Embryonic facial prominence (tissue), 1 donor: ENCODE results near the gene ZNF446.
A peak's percentile ranks its signal among the peaks of the same experiment; 100 is the strongest.
"Not testable (repeated sequence)": the region's sequence is repeated elsewhere in the genome, so short reads cannot be mapped to it uniquely, and the experiment has no call there.

ENCODE experiments used
- DNase-seq: peaks from one replicate; pipeline ENCODE4 v3.0.0-alpha.2; 2016; ENCODE audit errors: extremely low spot score

ZNF446 gene

DNA sequence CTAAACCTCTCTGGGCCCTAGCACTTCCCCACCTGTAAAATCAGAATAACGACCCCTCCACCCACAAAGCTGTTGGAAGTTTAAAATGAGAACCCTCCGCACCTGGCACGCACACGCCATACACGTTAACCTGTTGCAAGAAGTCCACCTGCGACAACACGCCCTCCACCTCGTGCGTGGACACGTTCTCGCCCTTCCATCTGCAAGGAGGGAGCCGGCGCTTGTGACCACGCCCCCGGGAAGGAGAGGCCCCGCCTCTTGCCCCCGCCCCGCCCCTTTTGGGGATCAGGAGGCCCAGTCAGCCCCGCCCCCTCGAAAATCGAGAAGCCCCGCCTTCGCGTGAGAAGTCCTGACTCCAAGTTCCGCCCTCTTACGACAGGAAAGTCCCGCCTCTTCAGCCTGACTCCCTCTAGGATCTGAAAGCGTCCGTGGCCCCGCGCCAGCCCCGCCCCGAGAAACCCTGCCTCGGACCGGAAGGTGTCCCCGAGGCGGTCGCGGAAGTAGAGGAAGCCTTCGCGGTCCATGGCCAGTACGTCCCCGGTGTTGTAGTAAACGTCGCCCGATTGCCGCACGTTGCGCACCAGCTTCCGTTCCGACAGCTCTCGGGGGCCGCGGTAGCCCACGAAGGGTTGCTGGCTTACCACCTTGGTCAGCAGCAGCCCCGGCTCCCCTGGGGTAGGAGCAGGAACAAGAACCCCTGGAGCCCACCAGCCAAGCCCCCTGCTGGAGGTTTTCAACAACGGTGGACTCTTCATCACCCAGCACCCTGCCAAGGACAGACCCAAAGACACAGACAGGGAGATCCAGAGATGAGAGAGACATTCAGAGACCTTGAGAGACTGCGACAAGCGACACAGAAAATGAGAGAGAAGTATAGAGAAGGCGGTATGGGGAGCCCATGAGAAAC, 23.1 kb downstream of the ZNF446 start:
- DNase-seq: peak; percentile 92

- DNase-seq: no peak
Observed at GRCh38 chr19:58500242-58500641, 24.1 kb downstream of the ZNF446 start.

DNA sequence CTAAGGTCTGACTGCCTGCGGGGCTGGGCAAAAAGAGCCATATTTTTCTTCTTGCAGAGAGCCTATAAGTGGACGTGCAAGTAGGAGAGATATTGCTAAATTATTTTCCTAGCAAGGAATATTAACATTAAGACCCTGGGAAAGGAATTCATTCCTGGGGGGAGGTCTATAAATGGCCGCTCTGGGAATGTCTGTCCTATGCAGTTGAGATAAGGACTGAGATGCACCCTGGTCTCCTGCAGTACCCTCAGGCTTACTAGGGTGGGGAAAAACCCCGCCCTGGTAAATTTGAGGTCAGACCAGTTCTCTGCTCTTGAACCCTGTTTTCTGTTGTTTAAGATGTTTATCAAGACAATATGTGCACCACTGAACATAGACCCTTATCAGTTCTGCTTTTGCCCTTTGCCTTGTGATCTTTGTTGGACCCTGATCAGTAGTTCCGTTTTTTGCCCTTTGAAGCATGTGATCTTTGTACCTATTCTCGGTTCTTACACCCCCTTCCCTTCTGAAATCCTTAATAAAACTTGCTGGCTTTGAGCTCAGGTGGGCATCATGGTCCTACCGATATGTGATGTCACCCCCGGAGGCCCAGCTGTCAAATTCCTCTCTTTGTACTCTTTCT, 31.6 kb downstream of the ZNF446 start:
- not testable (repeated sequence) for DNase-seq

DNA sequence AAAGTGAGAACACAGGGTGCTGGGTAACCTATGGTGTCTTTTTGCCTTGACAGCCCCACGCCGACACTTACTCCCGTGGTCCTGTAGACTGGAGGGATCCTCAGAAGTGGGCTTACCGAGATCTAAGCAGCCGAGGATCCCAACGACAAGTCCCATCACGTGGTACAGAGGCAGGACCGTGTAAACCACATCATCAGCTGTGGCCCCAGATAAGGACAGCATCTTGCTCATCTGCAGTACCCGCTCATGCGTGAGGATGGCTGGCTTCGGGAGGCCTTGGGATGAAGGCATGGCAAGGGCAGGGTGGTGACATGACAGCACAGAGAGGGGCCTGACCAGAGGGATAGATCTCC, 33.6 kb downstream of the ZNF446 start:
- no peak for DNase-seq

DNA sequence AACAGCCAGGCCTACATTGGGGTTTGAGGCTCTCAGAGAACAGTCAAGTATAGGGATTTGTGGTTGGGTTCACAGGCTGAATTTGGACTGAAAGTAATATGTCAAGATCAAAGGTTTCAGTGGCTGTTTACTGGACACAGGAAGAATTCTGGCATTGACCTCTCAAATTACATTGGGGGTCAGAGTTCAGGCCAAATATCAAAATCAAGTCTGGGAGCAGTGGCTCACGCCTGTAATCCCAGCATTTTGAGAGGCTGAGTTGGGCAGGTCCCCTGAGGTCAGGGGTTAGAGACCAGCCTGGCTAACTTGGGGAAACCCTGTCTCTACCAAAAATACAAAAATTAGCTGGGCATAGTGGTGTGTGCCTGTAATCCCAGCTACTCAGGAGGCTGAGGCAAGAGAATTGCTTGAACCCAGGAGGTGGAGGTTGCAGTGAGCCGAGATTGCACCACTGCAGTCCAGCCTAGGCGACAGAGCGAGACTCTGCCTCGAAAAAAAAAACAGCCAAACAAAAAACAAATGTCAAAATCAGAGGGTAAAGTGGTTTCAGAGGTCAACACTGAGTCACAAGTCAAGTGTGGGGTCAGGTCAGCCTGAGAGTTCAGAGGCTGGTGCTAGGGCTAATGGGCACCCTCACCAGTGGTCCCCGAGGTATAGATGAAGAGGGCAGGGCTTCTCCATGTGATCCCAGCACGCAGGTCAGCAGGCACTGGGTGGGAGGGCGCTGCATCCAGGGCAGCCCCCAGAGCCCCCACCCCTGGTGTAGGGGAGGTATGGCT, 34.1 kb downstream of the ZNF446 start:
- DNase-seq: no peak

DNA sequence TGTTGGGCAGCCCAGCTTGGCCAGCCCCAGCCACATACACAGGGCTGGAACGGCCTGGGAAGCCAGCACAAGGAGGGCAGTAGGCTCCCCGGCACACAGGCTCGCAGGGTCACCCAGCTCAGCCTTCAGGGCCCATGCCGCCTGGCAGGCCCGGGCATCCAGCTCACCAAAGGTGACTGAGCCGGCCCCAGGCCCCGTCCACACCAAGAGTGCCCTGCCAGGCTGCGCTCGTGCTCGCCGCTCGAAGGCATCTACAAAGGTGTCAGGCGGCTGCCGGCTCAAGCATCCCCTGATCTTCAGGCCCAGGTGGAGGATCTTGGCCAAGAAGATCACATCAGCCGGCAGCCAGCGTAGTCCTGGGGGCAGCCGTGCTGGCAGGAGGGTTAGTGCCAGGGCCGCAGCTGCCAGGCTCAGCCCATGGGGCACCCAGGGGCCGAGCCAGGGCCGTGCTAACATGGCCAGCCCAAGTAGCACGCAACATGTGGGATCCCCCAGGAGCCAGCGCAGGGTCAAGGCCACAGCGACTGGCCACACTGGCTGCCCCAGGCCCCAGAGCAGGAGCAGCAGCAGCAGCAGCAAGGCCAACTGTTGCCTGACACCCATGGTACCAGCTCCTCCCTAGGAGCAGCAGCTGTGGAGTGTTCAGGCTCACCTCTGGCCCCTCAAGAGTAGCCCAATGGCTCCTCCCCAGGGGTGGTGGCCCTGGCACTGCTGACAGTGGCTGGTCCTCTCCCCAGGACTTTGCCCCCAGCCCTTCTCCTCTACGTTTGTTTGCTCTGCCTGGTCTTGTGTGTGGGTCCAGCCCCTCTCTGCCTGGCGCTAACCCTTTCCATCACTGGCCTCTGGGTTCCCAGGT, 35.4 kb downstream of the ZNF446 start, which contains the start of gene SLC27A5:
Gene SLC27A5 (minus strand): TSS at position 640 of the 856 bp plus-strand sequence. CDS start 37 bp downstream, at position 603.
- no peak for DNase-seq

GRCh38 chr19:58513213-58513693, 37.1 kb downstream of the ZNF446 start:
- DNase-seq: no peak

DNA sequence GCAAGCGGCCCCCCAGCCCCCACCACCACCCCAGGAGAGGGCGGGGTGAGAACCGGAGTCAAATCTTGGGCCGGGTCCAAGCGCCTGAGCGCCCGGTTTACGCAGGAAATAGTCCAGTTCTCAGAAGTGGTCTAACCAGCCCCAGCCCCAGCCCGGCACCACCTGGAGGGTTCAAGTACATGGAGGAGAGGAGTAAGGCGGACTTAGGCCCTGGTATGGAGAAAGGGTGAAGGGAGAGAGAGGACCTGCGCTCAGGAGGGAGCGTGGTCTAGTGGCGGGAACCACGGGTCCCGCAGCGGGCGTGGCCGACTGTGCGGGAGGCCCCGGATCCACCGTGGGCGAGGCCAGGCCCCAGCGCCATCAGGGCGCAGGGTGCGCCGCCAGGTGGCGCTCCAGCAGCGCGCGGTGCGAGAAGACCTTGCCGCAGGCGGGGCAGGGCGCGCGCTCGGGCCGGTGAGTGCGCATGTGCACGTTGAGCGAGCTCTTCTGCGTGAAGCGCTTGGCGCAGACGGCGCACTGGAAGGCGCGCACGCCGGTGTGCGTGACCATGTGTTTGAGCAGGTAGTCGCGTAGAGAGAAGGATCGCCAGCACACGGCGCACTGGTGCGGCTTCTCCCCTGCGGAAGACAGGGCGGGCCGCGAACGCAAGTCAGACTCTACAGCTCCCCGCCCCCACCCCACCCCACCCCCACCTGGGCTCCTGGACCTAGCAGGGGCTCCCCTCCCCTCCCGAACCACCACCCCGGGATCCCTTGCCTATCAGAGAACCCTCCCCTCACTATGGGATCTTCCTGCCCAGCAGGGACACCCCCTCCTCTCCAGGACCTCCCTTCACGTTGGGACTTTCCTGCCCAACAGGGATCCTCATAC, 37.8 kb downstream of the ZNF446 start:
- peak; percentile 71 for DNase-seq

- no peak for DNase-seq
Observed at GRCh38 chr19:58514564-58515022, 38.4 kb downstream of the ZNF446 start.

DNA sequence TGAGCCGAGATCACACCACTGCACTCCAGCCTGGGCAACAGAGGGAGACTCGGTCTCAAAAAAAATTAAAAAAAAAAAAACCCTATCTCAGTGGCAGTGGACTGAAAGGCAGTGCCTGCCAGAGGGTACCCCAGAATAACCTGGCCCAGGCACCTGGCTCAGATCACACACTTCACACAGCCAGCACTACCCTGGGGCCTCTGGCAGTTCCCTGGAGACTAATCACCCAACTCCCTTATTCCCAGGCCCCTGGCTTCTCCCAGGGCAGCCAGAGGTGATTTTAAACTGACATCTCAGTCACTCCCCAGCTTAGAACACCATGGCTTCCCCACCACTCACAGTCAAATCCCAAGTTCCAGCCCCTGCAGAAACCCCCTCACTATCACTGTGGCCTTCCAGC, 39.1 kb downstream of the ZNF446 start:
- no peak for DNase-seq

GRCh38 chr19:58516246-58516836, 40.2 kb downstream of the ZNF446 start:
- DNase-seq: no peak

GRCh38 chr19:58516964-58517833, 41.0 kb downstream of the ZNF446 start:
- DNase-seq: no peak

DNA sequence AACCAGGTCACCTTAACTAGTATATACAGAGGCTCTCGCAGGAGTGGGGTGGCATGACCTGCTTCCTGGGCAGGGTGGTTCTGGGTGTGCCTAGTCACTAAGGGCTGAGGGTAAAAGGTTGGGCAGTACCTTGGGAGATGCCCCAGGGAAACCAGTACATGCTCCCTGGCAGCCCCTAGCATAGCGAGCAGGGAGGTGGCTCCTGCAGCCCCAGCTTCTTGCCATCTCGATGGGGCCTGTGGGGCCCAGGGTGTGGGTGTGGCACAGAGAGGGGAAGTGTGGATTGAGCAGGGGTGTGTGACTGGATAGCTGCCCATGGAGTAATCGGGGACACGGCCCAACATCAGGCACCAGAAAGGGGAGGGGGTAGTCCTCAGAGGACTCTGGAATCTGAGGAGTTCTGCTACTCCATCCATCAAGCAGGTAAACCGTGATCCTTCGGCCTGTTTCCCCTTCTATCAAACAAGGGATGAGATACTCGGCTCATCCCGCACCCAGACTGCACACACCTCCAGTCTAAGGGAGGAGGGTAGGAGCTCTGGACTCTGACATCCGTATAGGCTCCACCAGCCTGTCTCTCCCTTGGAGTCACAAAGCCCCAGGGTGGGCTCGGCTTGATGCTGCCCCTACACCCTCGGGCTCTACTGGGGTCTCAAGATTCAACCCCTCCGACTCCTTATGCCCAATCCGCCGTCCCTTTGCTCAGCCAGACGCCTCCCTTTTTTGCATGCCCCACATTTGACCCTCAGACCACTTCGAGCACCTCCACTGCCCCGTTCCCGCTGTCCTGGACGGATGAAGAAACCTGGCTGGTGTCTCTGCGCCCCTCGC, 42.3 kb downstream of the ZNF446 start:
- no peak for DNase-seq

- DNase-seq: peak; percentile 54
Observed at GRCh38 chr19:58519087-58519354, 42.9 kb downstream of the ZNF446 start.

DNA sequence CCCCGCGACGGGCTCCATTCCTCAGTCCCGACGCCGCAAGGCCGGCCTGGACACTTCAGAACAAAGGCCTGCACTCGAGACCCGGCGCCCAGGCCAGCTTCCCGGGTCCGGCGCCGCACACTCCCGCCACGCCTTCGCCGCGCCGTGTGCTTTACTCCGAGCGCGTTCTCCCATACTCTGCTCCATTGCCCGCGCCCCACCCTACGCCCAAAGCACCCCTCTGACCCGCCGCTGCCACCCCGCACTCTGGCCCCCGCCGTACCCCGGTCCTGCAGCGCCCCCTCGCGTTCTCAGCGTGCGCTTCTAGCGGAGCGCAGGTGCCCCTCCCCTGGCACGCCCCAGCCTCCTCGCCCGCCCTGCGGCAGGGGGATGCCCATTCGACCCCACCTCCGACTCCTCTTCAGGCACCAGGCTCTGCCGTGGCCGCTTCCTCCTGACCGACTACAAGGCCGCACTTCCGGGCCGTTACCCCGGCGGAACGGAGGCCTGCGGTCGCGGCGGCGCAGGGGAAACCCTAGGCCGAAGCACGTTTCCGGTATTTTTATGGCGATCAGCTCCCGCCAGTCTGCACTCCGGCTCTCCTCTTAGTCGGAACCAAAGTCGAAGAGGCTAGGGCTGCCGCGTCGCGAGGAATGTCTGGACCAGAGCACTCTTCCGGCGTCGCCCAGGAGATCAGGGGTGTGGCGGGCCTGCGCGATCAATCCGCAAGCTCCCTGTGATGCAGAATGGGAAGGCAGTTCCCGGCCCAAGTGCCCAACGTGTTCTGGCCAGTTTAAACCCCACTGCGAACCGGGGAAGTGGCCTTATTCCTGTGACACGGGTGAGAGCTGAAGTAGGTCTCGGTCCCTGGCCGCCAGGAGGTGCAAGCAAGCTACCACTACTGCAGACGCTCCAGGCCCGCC, 43.5 kb downstream of the ZNF446 start, which contains the start of gene ZBTB45:
Gene ZBTB45 (minus strand): TSS at position 456 of the 902 bp plus-strand sequence. CDS start 2,137 bp downstream, outside the sequence.
- peak; percentile 96 for DNase-seq

DNA sequence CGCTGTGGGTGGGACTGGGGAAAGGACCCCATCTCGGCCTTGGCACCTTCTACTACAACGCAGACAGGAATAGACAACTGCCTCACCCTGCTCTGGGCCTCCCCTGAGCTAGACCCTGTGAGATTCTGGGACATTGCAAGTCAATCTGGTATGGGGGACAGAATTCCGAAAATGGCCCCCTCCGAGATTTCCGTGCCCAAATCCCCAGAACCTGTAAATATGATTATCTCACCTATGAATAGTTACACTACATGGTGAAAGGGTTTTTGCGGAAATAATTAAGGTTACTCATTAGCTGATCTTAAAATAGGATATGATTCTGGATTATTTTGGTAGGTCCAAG, 44.1 kb downstream of the ZNF446 start:
- no peak for DNase-seq

GRCh38 chr19:58521651-58522050, 45.5 kb downstream of the ZNF446 start:
- no peak for DNase-seq
